Right renal cortex interstitium (tissue), 3 donors: ENCODE results near the gene NUDT14. TPM values are rescaled to one million over a fixed set of nuclear protein-coding genes. Genes with fewer than 3 reads are reported as not detected.

Experiments
- DNase-seq, 3 donors: peaks; one replicate each; pipeline ENCODE4 v3.0.0-alpha.2; 2013; ENCODE audit warnings: low read depth in 3 of 3, low spot score in 2 of 3
- polyA plus RNA-seq, 3 donors: library from polyadenylated mRNA; unstranded; fragments of 120-200 nt; gene quantifications; one replicate each; pipeline ENCODE4 v1.2.1, GENCODE V29; 2013; ENCODE audit not compliant: insufficient read length in 3 of 3

NUDT14 gene
- polyA plus RNA-seq, 3 donors, result 19.2 to 26.0 (median 21.0) TPM

GRCh38 chr14:105178069-105178867 is 2.8 kb downstream of the NUDT14 start:
- DNase-seq, result no peak

- no peak for DNase-seq
These were observed 4.0 kb downstream of the NUDT14 start for GRCh38 chr14:105177082-105177481.

- DNase-seq, result no peak
These were observed 4.6 kb downstream of the NUDT14 start for GRCh38 chr14:105176513-105176912.

- DNase-seq, result no peak
These were observed 6.9 kb downstream of the NUDT14 start for GRCh38 chr14:105173901-105174894.

- no peak for DNase-seq
These were observed 8.0 kb downstream of the NUDT14 start for GRCh38 chr14:105173145-105173544.

GRCh38 chr14:105172476-105172875 is 8.6 kb downstream of the NUDT14 start:
- DNase-seq, result no peak

- no peak for DNase-seq
These were observed 10.0 kb downstream of the NUDT14 start for GRCh38 chr14:105171004-105171673.

- no peak for DNase-seq
These were observed 11.1 kb downstream of the NUDT14 start for GRCh38 chr14:105169776-105170655.

- no peak for DNase-seq
These were observed 12.1 kb downstream of the NUDT14 start for GRCh38 chr14:105168979-105169507.

GRCh38 chr14:105168496-105168978 is 12.6 kb downstream of the NUDT14 start, which contains the start of gene JAG2:
TSS of gene JAG2 (minus strand) at chr14:105168776. CDS start at chr14:105168420, 356 bp downstream.
- DNase-seq, result no peak

GRCh38 chr14:105168093-105168420 is 13.1 kb downstream of the NUDT14 start:
- DNase-seq, result no peak

GRCh38 chr14:105167303-105168092 is 13.6 kb downstream of the NUDT14 start:
- DNase-seq, result no peak

- no peak for DNase-seq
These were observed 14.4 kb downstream of the NUDT14 start for GRCh38 chr14:105166571-105167302.

- no peak for DNase-seq
These were observed 15.2 kb downstream of the NUDT14 start for GRCh38 chr14:105165761-105166485.

GRCh38 chr14:105165134-105165704 is 15.9 kb downstream of the NUDT14 start:
- no peak for DNase-seq

GRCh38 chr14:105163040-105163742 is 17.9 kb downstream of the NUDT14 start:
- DNase-seq, result no peak

GRCh38 chr14:105162669-105162979 is 18.5 kb downstream of the NUDT14 start:
- no peak for DNase-seq
